Stimulated activated CD4-positive, alpha-beta T cell treated with anti-CD3 and anti-CD28 coated beads, TNF-alpha, amount 100 ng/mL, for 48 hours (primary cell): ENCODE measurements around the gene ARHGEF38.
"Not testable (repeated sequence)": the region's sequence is repeated elsewhere in the genome, so short reads cannot be mapped to it uniquely, and the experiment has no call there.

Experiments
- DNase-seq, 3 donors: peaks; one replicate each; pipeline ENCODE4 v3.0.0-alpha.2; 2020; ENCODE audit warnings: low read depth in 3 of 3

Gene ARHGEF38

DNA sequence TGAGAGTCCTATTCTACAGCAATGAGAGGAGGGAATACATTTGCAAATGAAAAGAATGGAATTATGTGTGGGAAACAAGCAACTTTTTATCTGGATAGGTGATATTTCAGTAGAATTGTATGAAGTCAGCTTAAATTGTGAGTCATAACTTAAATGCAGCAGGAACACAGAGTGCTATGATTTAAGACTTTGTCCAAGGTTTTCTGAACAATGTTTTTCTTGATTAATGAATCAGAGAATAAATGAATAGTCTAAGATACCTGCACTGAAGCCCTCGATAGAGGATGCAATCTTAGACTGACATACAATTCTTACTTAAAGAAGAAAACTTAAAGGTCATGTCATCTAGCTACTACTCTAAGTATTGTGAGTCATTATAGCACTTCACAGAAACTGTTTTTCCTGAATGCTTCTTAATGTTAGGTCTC lies 8.0 kb downstream of the ARHGEF38 start:
- no peak for DNase-seq

DNA sequence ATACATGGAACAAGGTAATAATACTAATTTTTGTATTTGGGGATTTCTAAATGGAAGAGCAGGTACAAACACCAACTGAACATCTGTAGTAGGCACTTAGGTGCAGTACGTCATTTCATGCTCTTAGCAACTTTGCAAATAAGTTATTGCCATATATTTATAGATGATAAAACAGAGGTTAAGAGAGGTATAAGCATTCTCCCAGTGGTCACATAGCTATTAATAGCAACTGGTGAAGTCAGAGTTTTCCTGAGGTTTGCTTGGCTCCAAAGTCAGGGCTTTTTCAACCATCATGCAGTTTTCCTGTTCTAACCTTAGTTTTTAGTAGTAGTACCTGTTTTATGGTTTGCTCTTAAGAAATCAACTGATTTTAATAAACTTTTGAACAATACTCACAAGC lies 10.9 kb downstream of the ARHGEF38 start:
- DNase-seq: no peak

- no peak for DNase-seq
Observed at GRCh38 chr4:105568584-105568983, 16.2 kb downstream of the ARHGEF38 start.

- no peak for DNase-seq
Observed at GRCh38 chr4:105569057-105569865, 16.8 kb downstream of the ARHGEF38 start.

GRCh38 chr4:105569866-105570236 lies 17.4 kb downstream of the ARHGEF38 start:
- DNase-seq: no peak

- DNase-seq: no peak
Observed at GRCh38 chr4:105572296-105572695, 19.9 kb downstream of the ARHGEF38 start.

GRCh38 chr4:105586638-105587328 lies 34.4 kb downstream of the ARHGEF38 start:
- no peak for DNase-seq

DNA sequence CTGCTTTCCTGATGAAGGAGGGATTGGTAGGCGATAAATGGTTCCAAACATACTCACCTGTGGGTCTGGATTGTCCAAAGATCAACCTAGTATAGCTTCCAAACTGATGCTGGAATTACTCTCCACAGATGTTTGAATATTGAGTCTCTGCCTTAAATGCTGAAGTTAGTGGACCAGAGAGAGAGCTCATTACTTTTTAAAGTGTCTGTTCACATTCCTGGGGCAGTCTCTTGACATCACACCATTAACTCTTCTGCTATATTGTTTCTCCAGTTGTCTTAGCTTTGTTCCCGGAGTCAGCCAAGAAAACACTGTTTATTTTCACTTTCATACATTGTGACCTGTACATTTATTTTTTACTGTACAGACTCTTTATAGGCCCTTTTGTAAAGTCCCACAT lies 35.4 kb downstream of the ARHGEF38 start:
- DNase-seq: no peak

DNA sequence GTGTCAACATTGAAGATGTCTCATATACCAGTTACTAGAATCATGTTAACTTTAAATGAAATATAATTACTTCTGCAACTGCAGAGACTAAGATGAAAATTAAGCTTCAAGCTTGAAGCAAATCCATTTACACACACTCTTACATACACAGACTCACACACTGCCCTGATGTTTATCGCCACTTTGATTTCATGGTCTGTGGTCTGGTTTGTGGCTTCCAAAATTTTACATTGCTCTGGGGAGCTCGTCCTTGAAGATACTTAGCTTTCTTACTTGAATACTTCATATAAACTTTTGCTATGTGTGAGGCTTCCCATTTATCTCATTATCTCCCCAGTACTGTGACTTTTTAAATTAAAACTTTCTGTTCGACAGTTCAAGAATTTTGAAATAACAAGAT lies 35.8 kb downstream of the ARHGEF38 start:
- no peak for DNase-seq

DNA sequence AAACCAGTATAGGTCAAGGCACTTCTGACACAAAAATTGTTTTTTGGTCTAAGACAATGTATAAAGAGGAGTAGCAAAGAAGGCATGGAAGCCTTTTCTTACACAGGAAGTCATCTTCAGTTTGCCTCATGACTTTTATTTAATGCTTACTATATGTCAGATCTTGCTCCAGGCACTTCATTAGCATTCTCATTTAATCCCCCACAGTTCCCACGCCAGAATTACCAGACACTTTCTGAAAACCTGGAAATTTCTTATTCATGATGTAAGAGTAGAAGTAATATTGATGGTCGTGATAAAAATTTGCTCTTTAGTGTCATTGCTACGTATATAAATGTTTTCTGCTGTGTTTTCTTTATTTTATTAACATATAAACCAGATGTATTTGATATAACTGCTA lies 39.2 kb downstream of the ARHGEF38 start:
- no peak for DNase-seq

- DNase-seq: no peak
Observed at GRCh38 chr4:105594099-105595010, 41.9 kb downstream of the ARHGEF38 start.

DNA sequence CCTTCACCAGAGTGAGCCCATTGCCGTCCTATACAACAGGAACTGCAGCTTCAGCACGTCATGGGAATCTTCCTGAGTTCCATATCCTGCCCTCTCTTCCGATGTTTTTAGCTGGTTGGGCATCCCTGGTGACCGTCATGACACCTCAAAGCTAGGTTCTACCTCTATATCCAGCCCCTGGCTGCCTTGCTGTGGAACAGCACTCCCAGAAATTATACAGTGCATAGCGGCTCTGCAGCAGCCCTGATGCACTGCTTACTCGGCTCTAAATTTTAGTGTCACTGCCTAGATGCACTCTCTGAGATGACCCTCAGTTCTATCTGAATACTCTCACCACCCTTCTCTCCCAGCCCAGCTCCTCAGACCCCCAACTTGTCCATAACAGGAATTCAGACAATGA lies 44.3 kb downstream of the ARHGEF38 start:
- no peak for DNase-seq

- no peak for DNase-seq
Observed at GRCh38 chr4:105598052-105598451, 45.6 kb downstream of the ARHGEF38 start.

DNA sequence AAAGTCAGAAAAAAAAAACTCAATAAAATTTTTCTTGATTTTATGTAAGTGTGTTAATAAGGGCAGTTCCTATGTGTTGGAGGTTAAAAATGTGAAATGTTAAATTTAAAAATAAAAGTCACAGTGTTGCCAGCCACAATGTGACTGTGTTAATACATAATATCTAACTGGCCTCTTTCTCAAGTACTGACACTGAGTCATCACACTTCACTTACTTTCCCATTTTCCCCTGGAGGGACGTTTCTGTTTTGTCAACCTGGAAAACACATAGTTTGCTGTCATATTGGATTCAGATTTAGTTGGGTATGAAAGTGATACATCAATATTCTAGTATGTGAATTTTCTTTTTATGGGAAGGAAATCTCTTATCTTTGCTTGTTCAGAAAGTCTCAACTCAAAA lies 46.4 kb downstream of the ARHGEF38 start:
- no peak for DNase-seq

GRCh38 chr4:105599482-105599881 lies 47.1 kb downstream of the ARHGEF38 start:
- no peak for DNase-seq

- DNase-seq: no peak
Observed at GRCh38 chr4:105599932-105600655, 47.7 kb downstream of the ARHGEF38 start.

DNA sequence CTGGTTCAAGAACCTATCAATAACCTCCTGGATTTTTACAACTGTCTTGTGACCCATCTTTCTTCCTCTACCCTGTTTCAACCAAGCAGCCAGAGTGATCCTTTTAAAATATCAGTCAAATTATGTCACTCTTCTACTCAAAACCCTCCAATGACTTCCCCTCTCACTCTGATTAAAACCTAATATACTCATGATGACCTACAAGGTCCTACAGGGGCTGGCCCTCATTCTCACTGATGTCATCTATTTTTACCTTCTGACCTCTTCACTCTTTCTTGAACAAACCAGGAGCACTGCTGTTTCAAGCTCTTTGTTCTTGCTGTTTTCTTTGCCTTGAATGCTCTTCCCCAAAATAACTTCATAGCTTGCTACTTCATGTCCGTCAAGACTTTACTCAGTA lies 48.5 kb downstream of the ARHGEF38 start:
- no peak for DNase-seq

GRCh38 chr4:105601406-105601805 lies 49.0 kb downstream of the ARHGEF38 start:
- no peak for DNase-seq

DNA sequence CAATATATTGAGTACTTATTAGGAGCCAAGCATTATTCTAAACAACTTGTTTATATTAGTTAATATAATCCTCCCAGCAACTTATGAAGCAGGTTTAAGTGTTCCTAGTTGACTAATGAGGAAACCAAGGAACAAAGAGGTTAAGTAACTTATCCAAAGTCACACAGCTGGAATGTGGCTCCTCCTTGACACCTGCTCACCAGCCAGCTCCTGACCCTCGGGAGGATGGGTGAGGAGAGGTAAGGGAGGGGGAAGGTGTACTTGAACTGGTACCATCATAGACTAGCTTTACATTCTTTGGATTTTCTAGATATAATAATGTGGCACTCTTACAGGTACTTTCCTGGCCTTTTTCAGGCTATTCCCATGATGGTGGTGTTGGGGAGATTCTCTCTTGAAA lies 50.7 kb downstream of the ARHGEF38 start:
- no peak for DNase-seq

- DNase-seq: no peak
Observed at GRCh38 chr4:105605493-105605892, 53.1 kb downstream of the ARHGEF38 start.

DNA sequence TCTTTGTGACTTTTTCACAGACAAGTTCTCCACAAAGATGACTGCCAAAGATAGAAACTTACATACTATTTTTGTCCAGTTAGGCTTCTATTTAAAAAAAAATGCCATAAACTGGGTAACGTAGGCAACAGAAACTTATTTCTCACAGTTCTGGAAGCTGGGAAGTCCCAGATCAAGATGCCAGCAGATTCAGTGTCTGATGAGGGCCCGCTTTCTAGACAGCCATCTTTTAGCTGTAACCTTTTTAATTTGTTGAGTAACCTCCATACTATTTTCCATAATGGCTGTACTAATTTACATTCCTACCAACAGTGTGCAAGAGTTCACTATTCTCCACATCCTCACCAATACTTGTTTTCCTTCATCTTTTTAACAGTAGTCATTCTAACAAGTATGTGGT lies 55.5 kb downstream of the ARHGEF38 start:
- no peak for DNase-seq

DNA sequence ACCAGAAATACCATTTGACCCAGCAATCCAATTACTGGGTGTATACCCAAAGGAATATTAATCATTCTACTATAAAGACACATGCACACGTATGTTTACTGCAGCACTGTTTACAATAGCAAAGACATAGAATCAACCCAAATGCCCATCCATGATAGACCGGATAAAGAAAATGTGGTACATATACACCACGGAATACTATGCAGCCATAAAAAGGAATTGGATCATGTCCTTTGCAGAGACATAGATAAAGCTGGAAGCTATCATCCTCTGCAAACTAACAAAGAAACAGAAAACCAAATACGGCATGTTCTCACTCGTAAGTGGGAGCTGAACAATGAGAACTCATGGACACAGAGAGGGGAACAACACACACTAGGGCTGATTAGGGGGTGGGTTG lies 57.4 kb downstream of the ARHGEF38 start:
- DNase-seq: not testable (repeated sequence)
